Prostate gland (tissue), 2 donors: ENCODE measurements around the gene ZBTB16. TPM values are rescaled to one million over a fixed set of nuclear protein-coding genes. Genes with fewer than 3 reads are reported as not detected.

Experiments used
- DNase-seq: peaks from one replicate; pipeline ENCODE4 v3.0.0-alpha.2; 2019; ENCODE audit warnings: low spot score
- H3K27ac ChIP-seq, 2 donors: fragments of 200-600 bp; sonication (generic); 2 replicates each; pipeline ENCODE4 v1.5.1; 2017 to 2019
- H3K27me3 ChIP-seq: fragments of 200-600 bp; sonication (generic); replicated peaks from 2 replicates; pipeline ENCODE4 v1.5.1; 2019; ENCODE audit not compliant: insufficient read depth
- H3K36me3 ChIP-seq, 2 donors: fragments of 200-600 bp; sonication (generic); 1 replicate in 1 of 2; 2 replicates in 1 of 2; pipeline versions ENCODE4 v1.5.1 to v1.8.1; 2017 to 2019
- H3K4me1 ChIP-seq: fragments of 200-600 bp; sonication (generic); replicated peaks from 2 replicates; pipeline ENCODE4 v1.5.1; 2019
- H3K4me3 ChIP-seq, 2 donors: fragments of 200-600 bp; sonication (generic); 2 replicates each; pipeline ENCODE4 v1.5.1; 2017 to 2019
- H3K9me3 ChIP-seq: fragments of 200-600 bp; sonication (generic); 2 replicates; pipeline ENCODE4 v1.5.1; 2017
- CTCF ChIP-seq, 4 experiments: fragments of 200-600 bp in 2 of 4; fragments of 450-650 bp in 2 of 4; sonication (generic) in 2 of 4; IDR thresholded peaks; 1 replicate in 3 of 4; 2 replicates in 1 of 4; pipeline ENCODE4 v1.5.1; 2016 to 2019; ENCODE audit warnings: antibody characterized with exemption in 4 of 4, mild to moderate bottlenecking in 2 of 4, moderate library complexity in 2 of 4
- POLR2A ChIP-seq: fragments of 450-650 bp; IDR thresholded peaks from one replicate; pipeline ENCODE4 v1.6.1; 2016; ENCODE audit warnings: antibody characterized with exemption, mild to moderate bottlenecking
- POLR2AphosphoS5 ChIP-seq: sonication (generic); formaldehyde crosslinking; IDR thresholded peaks from one replicate; pipeline ENCODE4 v1.6.1; 2017; ENCODE audit warnings: antibody characterized with exemption
- WGBS: methylation state at CpG from one replicate; pipeline ENCODE4 v1.1.5; 2018; 5-methylcytosine and 5-hydroxymethylcytosine counted together
- intact Hi-C: fragments of 100-400 bp; cut with DNase I; formaldehyde crosslinking; loops from one replicate; pipeline ENCODE4 v1.14.2; 2022
- total RNA-seq, 2 donors: library from RNA; depleted of rRNA; stranded (reverse); fragments of >200 nt; gene quantifications; one replicate each; pipeline ENCODE4 v1.1.0, GENCODE V29; 2016

The ZBTB16 gene
- total RNA-seq, 2 donors from 2014 or later: 171 to 230 TPM

GRCh38 chr11:114230031-114230704, 170.7 kb downstream of the ZBTB16 start:
- H3K4me3 ChIP-seq: no peak overlapping the region
- 69% methylated on average over 15 of the region's 15 CpGs for WGBS
- peak overlapping the region in 1 of 2 donors; percentile 36 for H3K27ac ChIP-seq
- H3K4me1 ChIP-seq: peaks cover 5% of the 10 kb centered on the region
- no peaks in the 10 kb centered on the region for H3K9me3 ChIP-seq
- peaks cover 0 to 3% of the 10 kb centered on the region in 2 donors for H3K36me3 ChIP-seq
- no peak for DNase-seq
- intact Hi-C loops: no loop called here
- no peak for TF ChIP-seq POLR2AphosphoS5
- no peaks in the 10 kb centered on the region for H3K27me3 ChIP-seq

GRCh38 chr11:114232400-114233059, 173.0 kb downstream of the ZBTB16 start:
- TF ChIP-seq POLR2A: no peak
- TF ChIP-seq POLR2AphosphoS5: no peak
- no peak for TF ChIP-seq CTCF (IDR thresholded peaks at IDR 0.05)
- Histone ChIP-seq H3K27ac (no peak overlapping the region), H3K4me3 (no peak overlapping the region), H3K36me3 (no peaks in the 10 kb centered on the region), H3K9me3 (no peaks in the 10 kb centered on the region), H3K4me1 (peaks cover 12% of the 10 kb centered on the region), H3K27me3 (no peaks in the 10 kb centered on the region)
- intact Hi-C loops: no loop called here
- no peak for DNase-seq
- WGBS: 88% methylated on average over 18 of the region's 18 CpGs

- TF ChIP-seq CTCF (IDR thresholded peaks at IDR 0.05) (no peak), POLR2A (no peak), POLR2AphosphoS5 (no peak)
- WGBS: 52% methylated on average over 6 of the region's 6 CpGs
- Histone ChIP-seq H3K27me3 (no peaks in the 10 kb centered on the region), H3K4me3 (no peak overlapping the region), H3K36me3 (no peaks in the 10 kb centered on the region), H3K27ac (peak overlapping the region in 1 of 2 donors; percentile 18), H3K9me3 (no peaks in the 10 kb centered on the region), H3K4me1 (peaks cover 7% of the 10 kb centered on the region)
- DNase-seq: no peak
- intact Hi-C loops: no loop called here
Measured at GRCh38 chr11:114233755-114234154, 174.2 kb downstream of the ZBTB16 start.

GRCh38 chr11:114236829-114237228, 177.3 kb downstream of the ZBTB16 start:
- Histone ChIP-seq H3K9me3 (no peaks in the 10 kb centered on the region), H3K27me3 (no peaks in the 10 kb centered on the region), H3K4me3 (no peak overlapping the region), H3K27ac (no peak overlapping the region), H3K36me3 (peaks cover 0 to under 1% of the 10 kb centered on the region in 2 donors), H3K4me1 (peaks cover 7% of the 10 kb centered on the region)
- no peak for TF ChIP-seq POLR2A
- TF ChIP-seq CTCF (IDR thresholded peaks at IDR 0.05): no peak
- TF ChIP-seq POLR2AphosphoS5: no peak
- intact Hi-C loops: no loop called here
- no peak for DNase-seq
- 56% methylated on average over 3 of the region's 3 CpGs for WGBS

GRCh38 chr11:114237321-114238280, 178.1 kb downstream of the ZBTB16 start:
- Histone ChIP-seq H3K4me3 (no peak overlapping the region), H3K9me3 (no peaks in the 10 kb centered on the region), H3K4me1 (peaks cover 7% of the 10 kb centered on the region), H3K27me3 (no peaks in the 10 kb centered on the region), H3K27ac (peak overlapping the region; percentile 29 to 50), H3K36me3 (peaks cover 3 to 8% of the 10 kb centered on the region in 2 donors)
- no peak for DNase-seq
- 66% methylated on average over 16 of the region's 16 CpGs for WGBS
- intact Hi-C loops: no loop called here
- TF ChIP-seq CTCF (IDR thresholded peaks at IDR 0.05): no peak
- TF ChIP-seq POLR2A: no peak
- no peak for TF ChIP-seq POLR2AphosphoS5
